Measurements from ENCODE around the gene GSPT2.
"Not testable (repeated sequence)": the region's sequence is repeated elsewhere in the genome, so short reads cannot be mapped to it uniquely, and the experiment has no call there.

Gene GSPT2
- total RNA-seq, result 5.4 reads per million, percentile 21 among the genes with 10 or more reads in this experiment

DNA sequence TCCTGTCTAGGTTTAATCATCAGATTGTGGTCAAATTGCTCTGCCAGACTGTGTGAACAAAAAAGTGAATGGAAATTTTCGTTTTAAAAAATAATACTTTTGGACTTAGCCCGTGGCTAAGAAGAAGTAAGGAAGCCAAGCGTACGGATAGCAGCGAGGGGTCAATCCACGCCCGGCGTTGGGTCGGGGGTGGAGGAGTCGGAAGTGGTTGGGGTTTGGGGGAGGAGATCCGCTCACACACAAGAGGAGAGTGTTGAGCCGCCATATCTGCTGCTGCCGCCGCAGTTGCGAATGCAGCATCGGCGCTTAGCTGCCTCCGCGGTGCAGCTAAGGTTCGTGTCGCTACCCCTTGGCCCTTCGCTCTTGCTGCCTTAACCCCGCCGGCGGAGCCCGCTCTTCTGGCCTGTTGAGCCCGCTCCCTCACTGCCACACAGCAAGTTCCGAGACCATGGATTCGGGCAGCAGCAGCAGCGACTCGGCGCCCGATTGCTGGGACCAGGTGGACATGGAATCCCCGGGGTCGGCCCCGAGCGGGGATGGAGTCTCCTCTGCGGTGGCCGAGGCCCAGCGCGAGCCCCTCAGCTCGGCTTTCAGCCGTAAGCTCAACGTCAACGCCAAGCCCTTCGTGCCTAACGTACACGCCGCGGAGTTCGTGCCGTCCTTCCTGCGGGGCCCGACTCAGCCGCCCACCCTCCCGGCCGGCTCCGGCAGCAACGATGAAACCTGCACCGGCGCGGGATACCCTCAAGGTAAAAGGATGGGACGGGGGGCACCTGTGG lies at the start of gene GSPT2:
Gene GSPT2, plus strand, starts transcription at position 264 of the 779 bp plus-strand sequence. Its CDS starts 185 bp downstream, at position 449.
- peak; percentile 7 for DNase-seq

GRCh38 chrX:51694254-51694653 lies 49.0 kb upstream of the GSPT2 start:
- DNase-seq, result no peak

- no peak for DNase-seq
Observed at GRCh38 chrX:51697397-51697796, 45.8 kb upstream of the GSPT2 start.

DNA sequence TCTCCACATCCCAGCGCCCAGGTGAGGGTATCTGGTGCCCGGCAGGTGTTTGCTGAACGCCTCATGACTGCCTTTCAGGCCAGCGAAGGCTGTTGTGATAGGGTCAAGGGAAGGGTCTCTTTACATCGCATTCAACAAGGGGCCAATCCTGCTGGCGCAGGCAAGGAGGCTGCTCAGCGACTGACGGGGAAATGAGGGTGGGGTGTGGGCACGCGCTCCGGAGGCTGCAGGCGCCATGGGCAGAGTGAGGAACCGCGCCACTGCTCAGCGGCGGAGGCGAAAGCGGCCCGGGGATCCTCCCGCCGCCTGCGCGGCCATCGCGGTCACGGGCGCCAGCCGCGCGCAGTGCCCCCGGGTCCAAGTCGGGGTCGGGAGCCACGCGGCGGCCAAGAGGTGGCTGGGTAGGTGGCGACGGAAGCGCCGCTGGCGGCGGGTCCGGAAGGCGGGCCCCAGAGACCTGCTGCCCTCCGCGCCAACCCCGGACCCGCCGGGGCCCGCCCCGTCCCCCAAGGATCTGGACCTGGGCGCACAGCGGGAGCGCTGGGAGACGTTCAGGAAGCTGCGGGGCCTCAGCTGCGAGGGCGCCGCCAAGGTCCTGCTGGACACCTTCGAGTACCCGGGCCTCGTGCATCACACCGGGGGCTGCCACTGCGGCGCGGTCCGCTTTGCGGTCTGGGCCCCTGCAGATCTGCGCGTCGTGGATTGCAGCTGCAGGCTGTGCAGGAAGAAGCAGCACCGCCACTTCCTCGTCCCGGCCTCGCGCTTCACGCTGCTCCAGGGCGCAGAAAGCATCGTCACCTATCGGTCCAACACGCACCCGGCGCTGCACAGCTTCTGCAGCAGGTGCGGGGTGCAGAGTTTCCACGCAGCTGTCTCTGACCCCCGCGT lies 32.7 kb upstream of the GSPT2 start, which contains the start of gene CENPVL1:
Gene CENPVL1, plus strand, starts transcription at position 236 of the 888 bp plus-strand sequence. Its CDS starts 0 bp downstream, at position 236.
- DNase-seq, result not testable (repeated sequence)

GRCh38 chrX:51712943-51713647 lies 30.1 kb upstream of the GSPT2 start:
- not testable (repeated sequence) for DNase-seq

GRCh38 chrX:51728202-51728601 lies 15.0 kb upstream of the GSPT2 start:
- no peak for DNase-seq

DNA sequence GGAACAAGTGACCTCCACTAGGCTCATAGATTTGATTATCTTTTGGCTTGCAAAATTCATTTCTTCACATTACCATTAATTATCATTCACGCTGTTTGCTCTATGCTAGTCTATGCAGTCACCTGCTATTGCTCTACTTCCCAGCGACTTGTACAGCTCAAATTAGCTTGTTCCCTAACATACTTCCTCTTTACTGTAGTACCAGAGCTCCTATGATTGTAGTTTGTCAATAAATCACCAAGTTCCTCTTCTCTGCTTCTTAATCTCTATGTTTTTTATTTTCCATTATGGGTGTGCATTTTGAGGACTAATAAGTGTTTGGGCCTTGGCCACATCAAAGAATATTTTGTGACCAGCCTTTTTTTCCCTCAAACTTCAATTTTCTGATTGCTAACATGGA lies 6.2 kb upstream of the GSPT2 start:
- no peak for DNase-seq

DNA sequence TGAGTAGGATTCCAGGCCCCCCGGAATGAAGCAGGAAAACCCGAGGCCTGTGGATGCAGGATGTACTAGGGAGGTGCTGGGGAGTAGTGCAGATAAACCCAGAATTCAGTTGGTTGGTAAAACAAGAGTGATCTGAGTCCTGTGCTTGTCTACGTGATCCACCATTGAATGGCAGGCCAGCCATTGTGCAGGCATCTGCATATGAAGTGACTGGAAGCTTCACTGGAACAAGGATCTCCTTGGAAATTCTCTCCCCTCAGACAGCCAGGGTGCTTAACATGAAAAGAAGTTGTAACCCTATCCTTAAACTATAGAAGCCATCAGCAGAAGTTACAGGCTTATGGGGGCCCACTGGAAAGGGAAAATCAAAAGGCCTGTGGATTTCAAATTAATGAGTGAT lies 656 bp upstream of the GSPT2 start:
- DNase-seq, result no peak

- DNase-seq, result no peak
Observed at GRCh38 chrX:51747671-51748070, 4.4 kb downstream of the GSPT2 start.

DNA sequence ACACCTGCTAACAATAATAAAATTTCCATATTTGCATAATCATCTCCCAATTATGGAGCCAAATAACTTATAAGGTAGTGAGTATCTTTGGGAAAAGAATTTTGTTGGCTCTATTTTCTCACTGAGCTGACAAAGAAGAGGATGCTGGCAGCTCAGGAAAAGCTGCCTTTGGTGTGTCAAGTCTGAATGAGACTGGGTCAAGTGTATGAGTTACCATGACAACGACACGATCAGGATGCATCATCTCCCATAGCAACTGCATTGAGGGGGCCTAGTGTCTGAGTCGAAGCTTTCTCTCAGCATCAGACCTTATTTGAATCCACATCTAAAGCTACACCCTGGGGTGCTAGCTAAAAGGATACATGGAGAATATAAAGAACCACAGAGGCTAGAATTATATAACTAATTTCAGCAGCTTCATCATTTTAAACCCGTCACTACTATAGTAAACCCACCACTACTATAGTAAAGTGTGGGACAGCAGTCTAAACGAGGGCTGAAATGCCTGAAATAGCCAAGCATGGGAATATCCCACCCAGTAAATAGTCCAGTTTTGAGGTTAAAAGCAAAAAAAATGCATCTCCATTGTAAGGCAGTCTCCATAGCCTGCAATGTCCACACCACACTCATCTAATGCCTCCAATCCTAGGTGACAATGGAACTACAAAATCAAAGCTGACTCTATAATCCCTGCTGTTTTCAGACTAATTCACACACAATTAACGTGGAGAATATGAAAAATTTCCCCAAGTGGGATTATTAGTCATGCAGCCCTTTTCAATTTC lies 16.0 kb downstream of the GSPT2 start:
- no peak for DNase-seq

DNA sequence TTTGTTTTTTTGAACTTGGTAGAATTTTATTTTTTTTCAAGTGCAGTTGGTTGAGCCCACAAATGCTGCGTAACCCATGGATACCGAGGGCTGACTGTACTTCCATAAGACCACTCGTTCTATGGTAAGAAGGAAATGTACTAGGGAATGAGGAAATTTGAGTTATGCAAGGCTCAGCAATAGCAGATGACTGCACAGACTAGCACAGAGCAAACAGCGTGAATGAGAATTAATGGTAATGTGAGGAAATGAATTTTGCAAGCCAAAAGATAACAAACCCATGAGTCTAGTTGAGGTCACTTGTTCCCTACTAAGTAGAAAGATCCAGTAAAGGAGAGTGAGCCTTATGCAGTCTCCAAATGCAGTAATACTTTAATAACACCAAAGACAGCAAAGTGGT lies 17.4 kb downstream of the GSPT2 start:
- no peak for DNase-seq

- DNase-seq, result no peak
Observed at GRCh38 chrX:51766546-51766945, 23.3 kb downstream of the GSPT2 start.

DNA sequence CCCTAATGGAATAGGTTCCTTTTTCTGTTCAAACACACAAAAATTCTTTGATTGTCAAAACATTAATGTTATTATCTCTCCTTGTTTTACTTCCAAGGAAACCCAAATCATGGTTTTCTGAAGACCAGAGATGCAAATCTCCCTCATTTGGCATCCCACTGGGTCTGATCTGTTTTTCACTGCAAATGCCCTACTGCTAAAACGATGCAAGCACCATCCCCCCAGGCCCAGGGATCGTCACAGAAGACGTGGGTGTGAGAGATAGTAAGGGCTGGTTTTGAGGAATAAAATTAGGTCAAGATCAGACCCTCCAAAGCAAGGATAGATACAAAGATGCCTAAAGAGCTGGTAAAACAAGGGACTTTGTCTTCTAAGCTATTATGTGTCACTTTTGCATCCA lies 33.6 kb downstream of the GSPT2 start:
- DNase-seq, result no peak

GRCh38 chrX:51779306-51779705 lies 36.1 kb downstream of the GSPT2 start:
- DNase-seq, result no peak

DNA sequence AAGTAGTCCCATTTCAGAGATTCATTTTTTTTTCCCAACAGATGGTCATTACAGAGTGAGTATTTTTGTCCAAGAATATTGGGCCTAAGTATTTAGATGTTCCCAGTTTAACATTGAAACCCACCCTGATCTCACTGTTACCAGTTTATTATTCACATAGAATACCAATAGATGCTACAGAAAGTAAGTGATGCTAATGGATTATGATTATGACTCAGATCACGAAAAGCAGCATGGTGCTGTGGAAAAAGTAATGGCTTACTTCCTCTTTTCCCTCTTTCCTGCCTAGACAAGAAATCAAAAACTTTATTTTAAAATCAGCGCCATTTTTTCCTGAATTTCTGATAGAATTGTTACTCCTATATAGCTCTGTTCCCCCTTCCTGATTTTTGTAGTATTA lies 51.9 kb downstream of the GSPT2 start:
- DNase-seq, result no peak

All from effector CD4-positive, alpha-beta T cell (primary cell).